IPS DF 19.7 (cell line): ENCODE data around the gene MESP1.
A peak's percentile ranks its signal among the peaks of the same experiment; 100 is the strongest.

Source experiments
- DNase-seq: peaks from one replicate; pipeline ENCODE4 v3.0.0-alpha.2; 2013; ENCODE audit warnings: low read depth, low spot score

Gene MESP1

GRCh38 chr15:89781055-89781454, 30.0 kb upstream of the MESP1 start:
- no peak for DNase-seq

GRCh38 chr15:89780601-89781000, 29.6 kb upstream of the MESP1 start:
- DNase-seq: no peak

GRCh38 chr15:89778861-89779260, 27.8 kb upstream of the MESP1 start:
- no peak for DNase-seq

- no peak for DNase-seq
Observed at GRCh38 chr15:89777782-89778380, 26.8 kb upstream of the MESP1 start.

GRCh38 chr15:89777073-89777751, 26.2 kb upstream of the MESP1 start:
- no peak for DNase-seq

- DNase-seq: peak; percentile 61
Observed at GRCh38 chr15:89776274-89777072, 25.4 kb upstream of the MESP1 start, which contains the start of gene MESP2. Gene MESP2, plus strand, starts transcription at chr15:89776332. Its CDS starts 26 bp downstream, at chr15:89776358.

- DNase-seq: no peak
Observed at GRCh38 chr15:89775815-89776214, 24.8 kb upstream of the MESP1 start.

GRCh38 chr15:89774492-89774891, 23.4 kb upstream of the MESP1 start:
- no peak for DNase-seq

- DNase-seq: no peak
Observed at GRCh38 chr15:89772932-89773583, 22.0 kb upstream of the MESP1 start.

GRCh38 chr15:89770041-89770440, 19.0 kb upstream of the MESP1 start:
- no peak for DNase-seq

GRCh38 chr15:89769366-89769765, 18.3 kb upstream of the MESP1 start:
- no peak for DNase-seq

GRCh38 chr15:89768071-89768500, 17.0 kb upstream of the MESP1 start:
- no peak for DNase-seq

GRCh38 chr15:89767411-89767915, 16.4 kb upstream of the MESP1 start:
- DNase-seq: no peak

- no peak for DNase-seq
Observed at GRCh38 chr15:89766357-89767311, 15.6 kb upstream of the MESP1 start.

- DNase-seq: no peak
Observed at GRCh38 chr15:89765694-89766093, 14.6 kb upstream of the MESP1 start.

- no peak for DNase-seq
Observed at GRCh38 chr15:89761929-89762328, 10.9 kb upstream of the MESP1 start.

- no peak for DNase-seq
Observed at GRCh38 chr15:89761009-89761831, 10.2 kb upstream of the MESP1 start.

- DNase-seq: no peak
Observed at GRCh38 chr15:89760303-89761008, 9.4 kb upstream of the MESP1 start.

GRCh38 chr15:89759835-89760234, 8.8 kb upstream of the MESP1 start:
- no peak for DNase-seq
